Sigmoid colon (tissue), 7 donors: ENCODE results near the gene TTC12. TPM values are rescaled to one million over a fixed set of nuclear protein-coding genes. Genes with fewer than 3 reads are reported as not detected.

Experiments
- DNase-seq: peaks from one replicate; pipeline ENCODE4 v3.0.0-alpha.2; 2019
- H3K27ac ChIP-seq, 4 donors: fragments of 200-600 bp; sonication (generic); one replicate each; pipeline ENCODE4 v1.5.1; 2016 to 2019; ENCODE audit warnings: mild to moderate bottlenecking in 1 of 4
- H3K27me3 ChIP-seq, 3 donors: fragments of 200-600 bp; sonication (generic); one replicate each; pipeline ENCODE4 v1.5.1; 2019; ENCODE audit warnings: mild to moderate bottlenecking in 1 of 3
- H3K36me3 ChIP-seq, 4 donors: fragments of 200-600 bp; sonication (generic); one replicate each; pipeline ENCODE4 v1.5.1; 2016 to 2019
- H3K4me1 ChIP-seq, 4 donors: fragments of 200-600 bp; sonication (generic); one replicate each; pipeline ENCODE4 v1.5.1; 2017 to 2019
- H3K4me3 ChIP-seq, 4 donors: fragments of 200-600 bp; sonication (generic); one replicate each; pipeline ENCODE4 v1.5.1; 2017 to 2019; ENCODE audit warnings: mild to moderate bottlenecking in 2 of 4, moderate library complexity in 1 of 4
- H3K9me3 ChIP-seq, 4 donors: fragments of 200-600 bp in 3 of 4; sonication (generic) in 3 of 4; one replicate each; pipeline versions ENCODE4 v1.5.1 to v1.6.1; 2013 to 2019
- CTCF ChIP-seq, 4 experiments: fragments of 450-650 bp in 3 of 4; fragments of 200-600 bp in 1 of 4; IDR thresholded peaks; one replicate each; pipeline ENCODE4 v1.5.1; 2016 to 2019; ENCODE audit warnings: antibody characterized with exemption in 4 of 4, mild to moderate bottlenecking in 3 of 4, moderate library complexity in 2 of 4
- EP300 ChIP-seq, 4 donors: sonication (generic); formaldehyde crosslinking; IDR thresholded peaks; one replicate each; pipeline ENCODE4 v1.6.1; 2017; ENCODE audit warnings: antibody characterized with exemption in 4 of 4
- POLR2A ChIP-seq, 2 donors: fragments of 450-650 bp; IDR thresholded peaks; one replicate each; pipeline ENCODE4 v1.6.1; 2016; ENCODE audit warnings: antibody characterized with exemption in 2 of 2, mild to moderate bottlenecking in 2 of 2, moderate library complexity in 2 of 2
- POLR2AphosphoS5 ChIP-seq, 4 donors: sonication (generic); formaldehyde crosslinking; IDR thresholded peaks; one replicate each; pipeline ENCODE4 v1.6.1; 2017; ENCODE audit warnings: antibody characterized with exemption in 4 of 4
- WGBS, 2 donors: extraction: QIAGEN DNeasy Blood & Tissue Kit; methylation state at CpG; one replicate each; pipeline ENCODE4 v1.1.7; 2013; 5-methylcytosine and 5-hydroxymethylcytosine counted together
- intact Hi-C: fragments of 100-400 bp; cut with DNase I; formaldehyde crosslinking; loops from one replicate; pipeline ENCODE4 v1.15.1; 2023
- polyA plus RNA-seq, 3 donors: library from polyadenylated mRNA; stranded (reverse); fragments of 200-250 nt; gene quantifications; one replicate each; pipeline ENCODE4 v1.2.3, GENCODE V29; 2013
- total RNA-seq, 4 donors: library from RNA; depleted of rRNA; stranded (reverse); fragments of >200 nt; gene quantifications; one replicate each; pipeline ENCODE4 v1.1.0, GENCODE V29; 2016
- donor health status: healthy with polysubstance abuse.
- donor health status: Bipolar disorder and iron deficiency.
- donor health status: healthy.

TTC12 gene
- total and polyA plus RNA-seq, 7 donors: 3.6 to 22.4 (median 8.9) TPM

GRCh38 chr11:113373306-113373705 lies 58.9 kb downstream of the TTC12 start:
- TF ChIP-seq CTCF (IDR thresholded peaks at IDR 0.05) (no peak), POLR2A (IDR thresholded peaks at IDR 0.05) (no peak), POLR2AphosphoS5 (IDR thresholded peaks at IDR 0.05) (no peak), EP300 (IDR thresholded peaks at IDR 0.05) (no peak)
- Histone ChIP-seq H3K27ac (no peak overlapping the region), H3K9me3 (no peaks in the 10 kb centered on the region), H3K4me1 (no peaks in the 10 kb centered on the region), H3K27me3 (no peaks in the 10 kb centered on the region), H3K36me3 (peaks cover 0 to 9% (median 0%) of the 10 kb centered on the region in 4 donors), H3K4me3 (no peak overlapping the region)
- intact Hi-C loops: no loop called here
- WGBS, 2 donors: 85 to 91% methylated on average over 3 of the region's 3 CpGs
- no peak for DNase-seq

- no peak for TF ChIP-seq POLR2A (IDR thresholded peaks at IDR 0.05)
- no peak for TF ChIP-seq EP300 (IDR thresholded peaks at IDR 0.05)
- no peak for TF ChIP-seq CTCF (IDR thresholded peaks at IDR 0.05)
- no peak for TF ChIP-seq POLR2AphosphoS5 (IDR thresholded peaks at IDR 0.05)
- Histone ChIP-seq H3K4me3 (no peak overlapping the region), H3K4me1 (no peaks in the 10 kb centered on the region), H3K36me3 (peaks cover 0 to 1% (median 0%) of the 10 kb centered on the region in 4 donors), H3K9me3 (no peaks in the 10 kb centered on the region), H3K27ac (no peak overlapping the region), H3K27me3 (no peaks in the 10 kb centered on the region)
- intact Hi-C loops: no loop called here
- WGBS, 2 donors: 86% methylated on average over 10 of the region's 10 CpGs
- no peak for DNase-seq
Measured at GRCh38 chr11:113373981-113374560, 59.7 kb downstream of the TTC12 start.

DNA sequence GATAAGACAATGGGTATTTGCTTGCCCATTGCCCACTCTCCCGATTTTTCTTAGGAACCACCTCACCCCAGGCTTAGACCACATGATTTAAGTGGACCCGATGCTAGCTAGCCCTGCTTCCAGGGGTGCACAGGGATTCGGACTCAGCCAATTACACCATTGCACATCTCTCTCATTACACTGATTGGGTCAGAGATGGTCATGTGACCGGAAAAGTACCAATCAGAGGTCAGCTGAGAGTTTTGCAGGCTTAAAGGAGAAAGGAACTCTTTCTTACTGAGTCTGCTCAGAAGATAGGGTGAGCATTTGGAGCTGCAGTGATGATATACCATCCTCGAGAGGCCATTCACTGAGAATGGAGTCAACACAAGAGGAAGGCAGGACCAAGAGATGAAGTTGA lies 61.0 kb downstream of the TTC12 start:
- H3K36me3 ChIP-seq: no peaks in the 10 kb centered on the region
- intact Hi-C loops: no loop called here
- no peaks in the 10 kb centered on the region for H3K9me3 ChIP-seq
- no peak overlapping the region for H3K4me3 ChIP-seq
- no peaks in the 10 kb centered on the region for H3K27me3 ChIP-seq
- H3K4me1 ChIP-seq: no peaks in the 10 kb centered on the region
- no peak for DNase-seq
- WGBS, 2 donors: 94 to 97% methylated on average over 5 of the region's 5 CpGs
- TF ChIP-seq EP300 (IDR thresholded peaks at IDR 0.05) (no peak), CTCF (IDR thresholded peaks at IDR 0.05) (no peak), POLR2AphosphoS5 (IDR thresholded peaks at IDR 0.05) (no peak), POLR2A (IDR thresholded peaks at IDR 0.05) (no peak)
- H3K27ac ChIP-seq: no peak overlapping the region

DNA sequence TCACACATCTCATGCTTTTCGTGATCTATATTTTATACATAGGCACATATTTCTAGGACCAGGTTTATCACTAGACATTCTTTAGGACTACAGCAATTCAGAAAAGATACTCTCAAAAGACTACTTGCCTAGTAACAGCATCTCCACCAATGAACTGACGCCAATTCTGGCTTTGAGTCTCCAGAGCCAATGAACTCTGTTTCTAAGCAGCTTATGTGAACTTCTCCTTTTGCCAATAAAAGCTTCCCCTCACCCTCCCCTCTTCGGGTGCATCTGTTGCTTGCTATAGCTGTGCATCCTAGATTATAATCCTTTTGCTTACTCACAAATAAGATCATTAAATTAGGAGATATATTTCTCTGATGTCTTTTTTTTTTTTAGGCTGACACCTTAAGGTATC lies 61.8 kb downstream of the TTC12 start:
- no peak overlapping the region for H3K27ac ChIP-seq
- H3K4me3 ChIP-seq: no peak overlapping the region
- H3K9me3 ChIP-seq: no peaks in the 10 kb centered on the region
- H3K27me3 ChIP-seq: no peaks in the 10 kb centered on the region
- H3K4me1 ChIP-seq: no peaks in the 10 kb centered on the region
- DNase-seq: no peak
- 29 to 70% methylated on average over 3 of the region's 3 CpGs for WGBS, 2 donors
- intact Hi-C loops: no loop called here
- no peak for TF ChIP-seq POLR2AphosphoS5 (IDR thresholded peaks at IDR 0.05)
- no peak for TF ChIP-seq EP300 (IDR thresholded peaks at IDR 0.05)
- TF ChIP-seq CTCF (IDR thresholded peaks at IDR 0.05): no peak
- TF ChIP-seq POLR2A (IDR thresholded peaks at IDR 0.05): no peak
- no peaks in the 10 kb centered on the region for H3K36me3 ChIP-seq
